HCT116 (cell line): ENCODE data around the gene LDLRAD4.

ENCODE experiments used
- ATF3 ChIP-seq: IDR thresholded peaks from 2 replicates; pipeline ENCODE4 v1.6.1; 2012
- CEBPB ChIP-seq: IDR thresholded peaks from 2 replicates; pipeline ENCODE4 v1.6.1; 2012; ENCODE audit warnings: low read depth
- CTCF ChIP-seq, 3 experiments: fragments of 200-600 bp in 1 of 3; sonication (generic) in 1 of 3; IDR thresholded peaks in 2 of 3; conservative IDR thresholded peaks in 1 of 3; 2 replicates each; pipeline ENCODE4 v1.5.1; 2012 to 2017; ENCODE audit warnings: low read depth in 2 of 3, low read length in 2 of 3, antibody characterized with exemption in 1 of 3, borderline replicate concordance in 1 of 3, control low read depth in 1 of 3, mild to moderate bottlenecking in 1 of 3, mixed read lengths in 1 of 3, mixed run types in 1 of 3, moderate library complexity in 1 of 3; ENCODE audit not compliant: insufficient read depth in 1 of 3
- ELF1 ChIP-seq: IDR thresholded peaks from 2 replicates; pipeline ENCODE4 v1.6.1; 2012; ENCODE audit warnings: low read depth, borderline replicate concordance
- EZH2 ChIP-seq: fragments of 200-600 bp; sonication (generic); IDR thresholded peaks from 2 replicates; pipeline ENCODE4 v1.6.1; 2017; ENCODE audit warnings: antibody characterized with exemption, mixed run types
- JUND ChIP-seq: IDR thresholded peaks from 2 replicates; pipeline ENCODE4 v1.6.1; 2012
- POLR2A ChIP-seq: IDR thresholded peaks from 2 replicates; pipeline ENCODE4 v1.7.0; 2011; ENCODE audit warnings: borderline replicate concordance; ENCODE audit not compliant: insufficient read depth, insufficient read length; ENCODE audit errors: extremely low read depth
- POLR2AphosphoS5 ChIP-seq: IDR thresholded peaks from 2 replicates; pipeline ENCODE4 v1.6.1; 2011; ENCODE audit warnings: mild to moderate bottlenecking, low read depth, low read length, moderate library complexity
- REST ChIP-seq: IDR thresholded peaks from 2 replicates; pipeline ENCODE4 v1.6.1; 2012; ENCODE audit warnings: low read depth
- YY1 ChIP-seq: IDR thresholded peaks from 2 replicates; pipeline ENCODE4 v1.6.1; 2011; ENCODE audit warnings: low read length, low read depth, moderate library complexity, mild to moderate bottlenecking; ENCODE audit not compliant: insufficient replicate concordance; ENCODE audit errors: extremely low read depth
- ZFX ChIP-seq: fragments of 450-650 bp; IDR thresholded peaks from 2 replicates; pipeline ENCODE4 v1.6.1; 2017
- ZNF274 ChIP-seq: fragments of 200-500 bp; sonication (Bioruptor generic); IDR thresholded peaks from 2 replicates; pipeline ENCODE4 v1.6.1; 2014; ENCODE audit warnings: mild to moderate bottlenecking, low read depth, low read length, inconsistent platforms

- no peak for TF ChIP-seq CTCF (IDR thresholded peaks at IDR 0.05 in 2 of 3, conservative IDR thresholded peaks at IDR 0.05 in 1 of 3; ENCODE audit: borderline replicate concordance in 1 of 3, insufficient read depth in 1 of 3, low read depth in 2 of 3, low read length in 2 of 3)
- no peak for TF ChIP-seq EZH2
- no peak for TF ChIP-seq ATF3
- TF ChIP-seq REST = no peak
- no peak for TF ChIP-seq POLR2A
- no peak for TF ChIP-seq CEBPB
- no peak for TF ChIP-seq JUND
- TF ChIP-seq ELF1 = no peak
- no peak for TF ChIP-seq YY1
- TF ChIP-seq POLR2AphosphoS5 = no peak
- no peak for TF ChIP-seq ZNF274
- TF ChIP-seq ZFX = no peak
Measured at GRCh38 chr18:13243363-13243762, 24.8 kb downstream of the LDLRAD4 start.
